IPS-20b (cell line): ENCODE data around the gene TSHZ3.

Experiments
- H3K27ac ChIP-seq: one replicate; pipeline ENCODE4 v1.5.1; 2013; ENCODE audit warnings: low read length
- H3K27me3 ChIP-seq: 2 replicates; pipeline ENCODE4 v1.6.1; 2013; ENCODE audit warnings: mild to moderate bottlenecking, low read length, inconsistent platforms; ENCODE audit not compliant: insufficient read depth
- H3K36me3 ChIP-seq: 2 replicates; pipeline ENCODE4 v1.6.1; 2013; ENCODE audit warnings: low read depth, mild to moderate bottlenecking, inconsistent platforms, low read length, moderate library complexity; ENCODE audit not compliant: insufficient read depth
- H3K4me1 ChIP-seq: 2 replicates; pipeline ENCODE4 v1.6.1; 2013; ENCODE audit warnings: mild to moderate bottlenecking, control low read depth, inconsistent platforms, low read length, moderate library complexity; ENCODE audit not compliant: insufficient read depth
- H3K4me3 ChIP-seq: 2 replicates; pipeline ENCODE4 v1.5.1; 2013; ENCODE audit warnings: mild to moderate bottlenecking, low read length, inconsistent platforms
- H3K9ac ChIP-seq: 2 replicates; pipeline ENCODE4 v1.6.1; 2013; ENCODE audit warnings: low read depth, mild to moderate bottlenecking, inconsistent platforms, low read length, moderate library complexity
- H3K9me3 ChIP-seq: 2 replicates; pipeline ENCODE4 v1.6.1; 2013; ENCODE audit warnings: mild to moderate bottlenecking, low read depth, low read length, inconsistent platforms; ENCODE audit not compliant: insufficient read depth

Gene TSHZ3

DNA sequence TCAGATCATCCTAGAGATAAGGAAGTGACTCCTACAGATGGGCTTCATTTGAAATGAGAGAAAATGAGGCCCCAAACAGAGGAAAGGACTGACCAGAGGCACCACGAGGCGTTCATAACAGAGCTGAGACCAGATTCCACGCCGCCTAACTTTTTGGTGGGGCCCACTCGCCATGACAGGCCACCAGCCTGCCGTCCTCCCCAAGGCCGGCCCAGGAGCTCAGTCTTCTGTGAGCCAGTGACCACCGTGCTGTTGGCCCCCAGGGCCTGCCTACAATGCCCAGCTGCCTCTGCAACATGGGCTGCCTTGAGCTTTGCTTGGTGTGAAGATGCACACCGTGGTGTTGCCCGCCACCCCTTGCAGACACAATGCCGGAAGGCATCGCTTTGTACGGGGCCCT is 40.5 kb downstream of the TSHZ3 start:
- H3K9me3 ChIP-seq: no peaks in the 10 kb centered on the region
- no peak overlapping the region for H3K4me3 ChIP-seq
- no peak overlapping the region for H3K27ac ChIP-seq
- no peaks in the 10 kb centered on the region for H3K27me3 ChIP-seq
- no peaks in the 10 kb centered on the region for H3K36me3 ChIP-seq
- no peak overlapping the region for H3K9ac ChIP-seq
- no peaks in the 10 kb centered on the region for H3K4me1 ChIP-seq

DNA sequence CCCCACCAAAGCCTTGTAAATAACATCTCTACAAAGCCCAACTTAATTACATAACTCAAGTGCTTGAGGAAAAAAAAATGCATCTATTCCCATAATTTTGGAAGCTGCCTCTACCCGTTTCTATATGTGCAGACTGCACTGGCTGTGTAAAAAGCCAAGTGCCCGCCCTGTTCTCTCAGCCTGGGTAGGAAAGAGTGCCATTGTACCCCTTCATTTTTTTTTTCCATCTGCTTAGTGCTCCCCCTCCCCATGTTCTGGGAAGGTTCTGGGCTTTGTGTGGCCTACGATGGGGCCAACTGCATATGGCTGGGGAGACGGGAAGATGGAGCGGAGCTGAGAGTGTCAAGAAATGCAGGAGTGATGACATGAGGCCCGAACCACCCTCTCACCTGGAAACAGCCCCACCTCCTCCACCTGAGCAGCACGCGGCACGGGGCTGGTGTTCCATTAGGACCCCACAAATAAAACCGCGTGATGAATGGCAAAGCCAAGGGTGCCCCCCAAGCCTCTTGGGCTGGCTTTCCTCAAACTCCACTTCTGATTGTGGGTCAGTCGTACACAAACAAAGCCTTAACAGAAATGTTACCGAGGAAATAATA is 42.1 kb downstream of the TSHZ3 start:
- H3K9ac ChIP-seq: no peak overlapping the region
- no peaks in the 10 kb centered on the region for H3K9me3 ChIP-seq
- H3K27ac ChIP-seq: no peak overlapping the region
- H3K4me3 ChIP-seq: no peak overlapping the region
- H3K27me3 ChIP-seq: no peaks in the 10 kb centered on the region
- H3K4me1 ChIP-seq: no peaks in the 10 kb centered on the region
- no peaks in the 10 kb centered on the region for H3K36me3 ChIP-seq

DNA sequence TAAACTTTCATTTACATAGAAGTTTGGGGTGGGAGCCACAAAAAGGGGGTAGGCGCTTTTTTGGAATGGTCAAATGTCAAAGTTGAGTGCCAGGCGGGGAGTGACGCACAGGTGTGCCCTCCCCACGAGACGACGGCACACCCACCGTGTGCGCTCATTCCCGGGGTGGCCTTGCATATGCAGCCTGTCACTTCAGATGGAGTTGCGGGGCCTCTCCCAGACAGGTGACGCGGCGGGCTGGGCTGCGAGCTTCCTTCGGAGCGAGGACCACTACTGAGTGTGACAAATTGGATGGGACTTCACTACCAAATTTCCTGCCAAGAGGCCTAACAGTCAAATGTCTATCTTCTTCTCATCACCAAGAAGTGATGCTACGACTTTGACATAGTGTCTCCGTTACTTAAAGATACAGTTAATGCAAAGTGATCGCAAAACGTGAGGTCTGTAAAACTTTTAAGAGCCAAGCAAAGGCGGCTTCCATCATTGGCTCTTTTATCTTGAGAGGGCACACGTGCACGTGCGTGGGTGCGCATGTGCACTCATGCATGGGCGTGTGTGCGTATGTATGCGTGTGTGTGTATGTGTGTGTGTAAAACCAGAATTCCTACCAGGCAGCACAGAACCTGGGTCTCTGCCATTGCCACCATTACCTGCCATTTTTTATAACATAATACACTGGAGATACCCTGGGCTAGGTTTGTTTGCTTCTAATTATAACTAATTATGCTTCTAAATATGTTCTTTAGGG is 43.1 kb downstream of the TSHZ3 start:
- H3K27ac ChIP-seq: no peak overlapping the region
- H3K27me3 ChIP-seq: no peaks in the 10 kb centered on the region
- no peaks in the 10 kb centered on the region for H3K9me3 ChIP-seq
- no peak overlapping the region for H3K4me3 ChIP-seq
- H3K36me3 ChIP-seq: no peaks in the 10 kb centered on the region
- H3K9ac ChIP-seq: no peak overlapping the region
- no peaks in the 10 kb centered on the region for H3K4me1 ChIP-seq

DNA sequence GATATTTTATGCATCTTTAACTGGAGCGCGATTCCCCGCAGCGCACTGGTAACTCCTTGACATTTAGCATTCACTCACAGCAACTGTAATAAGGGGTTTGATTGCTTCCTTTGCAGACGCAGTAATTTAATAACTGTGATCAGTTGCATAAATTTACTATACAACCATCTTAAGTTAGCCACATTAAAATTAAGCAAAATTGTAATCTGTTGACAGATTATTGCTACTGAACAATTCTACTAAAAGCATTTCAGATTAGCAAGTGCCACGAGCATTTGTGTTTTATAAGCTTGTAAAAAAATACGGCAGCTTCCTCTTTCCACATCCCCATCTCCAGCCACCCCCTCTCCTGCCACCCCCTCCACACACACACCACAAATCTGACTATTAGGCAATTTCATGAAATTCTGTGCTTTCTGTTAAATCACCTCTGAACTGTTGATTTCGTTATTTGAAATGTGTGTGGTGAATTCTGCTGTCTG is 44.4 kb downstream of the TSHZ3 start:
- Histone ChIP-seq H3K9me3 (no peaks in the 10 kb centered on the region), H3K9ac (no peak overlapping the region), H3K27me3 (no peaks in the 10 kb centered on the region), H3K4me3 (no peak overlapping the region), H3K27ac (no peak overlapping the region), H3K36me3 (no peaks in the 10 kb centered on the region), H3K4me1 (no peaks in the 10 kb centered on the region)

DNA sequence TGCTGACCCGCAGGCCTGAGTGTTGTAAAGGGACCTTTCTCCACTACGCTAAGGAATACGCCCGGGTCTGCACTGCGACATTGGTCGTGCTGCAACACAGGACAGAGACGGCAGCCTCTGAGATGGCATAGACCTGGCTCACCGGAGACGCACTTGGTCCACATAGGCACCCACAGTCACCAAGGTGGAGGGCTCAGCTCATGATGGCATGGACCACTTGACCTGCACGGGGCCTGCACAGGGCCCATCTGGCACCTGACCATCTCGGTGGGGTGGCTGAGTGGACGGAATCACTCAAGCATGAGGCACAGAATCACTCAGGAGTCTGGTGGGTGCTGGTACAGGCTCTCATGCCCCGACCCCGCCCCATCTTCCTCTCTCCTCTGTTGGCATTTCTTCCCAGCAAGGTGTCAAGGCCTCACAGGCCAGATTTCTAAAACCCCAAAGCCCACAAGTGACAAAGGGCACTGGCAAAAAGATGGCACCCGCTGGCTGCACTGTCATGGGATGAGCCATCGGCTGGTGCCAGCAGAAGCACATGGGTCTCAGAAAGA is 45.9 kb downstream of the TSHZ3 start:
- no peaks in the 10 kb centered on the region for H3K4me1 ChIP-seq
- no peaks in the 10 kb centered on the region for H3K36me3 ChIP-seq

DNA sequence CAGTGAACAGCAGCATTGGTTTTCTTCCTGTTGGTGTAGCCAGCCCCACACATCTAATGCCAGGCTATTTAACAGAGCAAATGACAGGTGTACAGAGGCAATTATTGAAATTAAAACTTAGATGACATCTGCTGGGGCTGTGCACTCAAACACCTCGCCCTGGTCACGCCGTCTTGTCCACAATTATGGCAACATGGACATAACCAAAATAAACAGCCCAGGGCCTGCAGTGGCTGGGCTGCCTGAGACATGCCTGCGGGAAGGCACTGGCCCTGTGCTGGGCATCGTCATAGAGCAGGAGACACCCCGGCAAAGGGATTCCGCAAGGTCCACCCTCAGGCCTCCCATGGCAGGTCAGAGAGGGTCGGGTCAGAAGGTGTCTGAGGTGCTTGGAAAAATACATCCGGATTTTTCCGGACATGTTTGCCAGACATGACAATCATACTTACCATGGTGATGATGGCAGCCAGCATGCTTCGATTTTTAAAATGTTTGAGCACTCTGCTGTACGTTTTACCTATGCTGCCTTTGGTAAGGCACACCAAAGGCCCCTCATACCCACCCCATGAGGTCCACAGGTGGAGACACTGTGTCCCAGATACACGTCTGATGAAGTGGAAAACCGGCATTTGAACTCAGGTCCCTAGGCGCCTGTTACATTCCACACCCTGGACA is 47.8 kb downstream of the TSHZ3 start:
- H3K4me3 ChIP-seq: no peak overlapping the region
- no peaks in the 10 kb centered on the region for H3K27me3 ChIP-seq

More for the DNA sequence above, 45.9 kb downstream of the TSHZ3 start:
- Histone ChIP-seq H3K27me3 (no peaks in the 10 kb centered on the region), H3K4me3 (no peak overlapping the region), H3K27ac (no peak overlapping the region), H3K9ac (no peak overlapping the region), H3K9me3 (no peaks in the 10 kb centered on the region)

DNA sequence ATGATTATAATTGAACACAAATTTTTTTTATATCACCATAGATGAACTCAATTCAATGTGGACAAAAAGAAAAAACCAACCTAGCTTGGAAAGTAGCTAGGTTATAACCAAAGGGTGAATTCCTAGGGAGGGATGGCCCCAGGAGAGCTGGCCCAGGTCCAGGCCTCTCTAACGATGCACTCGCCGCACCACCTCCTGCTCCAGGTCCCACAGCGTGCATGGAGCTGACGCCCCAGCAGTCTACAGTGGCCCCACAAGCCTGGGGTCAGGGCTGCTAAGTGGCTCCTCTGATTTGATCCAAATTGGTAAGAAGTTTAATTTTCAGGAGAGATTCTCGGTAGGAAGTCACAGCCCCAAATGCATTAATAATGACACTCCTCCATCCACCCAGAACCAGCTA is 48.8 kb downstream of the TSHZ3 start:
- Histone ChIP-seq H3K27ac (no peak overlapping the region), H3K27me3 (no peaks in the 10 kb centered on the region), H3K4me1 (no peaks in the 10 kb centered on the region), H3K36me3 (no peaks in the 10 kb centered on the region), H3K9me3 (no peaks in the 10 kb centered on the region), H3K4me3 (no peak overlapping the region), H3K9ac (no peak overlapping the region)

More for the DNA sequence above, 47.8 kb downstream of the TSHZ3 start:
- Histone ChIP-seq H3K9ac (no peak overlapping the region), H3K9me3 (no peaks in the 10 kb centered on the region), H3K27ac (no peak overlapping the region), H3K4me1 (no peaks in the 10 kb centered on the region), H3K36me3 (no peaks in the 10 kb centered on the region)

DNA sequence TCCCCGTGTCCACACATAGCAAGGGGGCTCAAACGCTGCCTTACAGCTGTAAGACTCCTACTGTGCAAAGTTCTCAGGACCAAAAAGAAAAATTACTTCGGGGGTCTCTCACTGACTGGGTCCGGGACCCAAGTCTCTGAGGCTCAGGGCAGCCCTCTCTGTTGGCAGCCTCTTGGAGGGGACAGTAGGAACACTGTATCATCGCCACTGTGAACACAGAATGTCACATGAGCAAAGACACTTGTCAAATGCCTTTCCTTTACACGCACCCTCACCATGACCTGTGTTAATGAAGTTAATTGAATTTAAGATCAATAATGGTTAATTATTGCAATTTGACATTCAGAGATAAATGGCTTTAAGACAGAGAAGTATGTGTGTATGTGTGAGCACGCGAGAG is 49.6 kb downstream of the TSHZ3 start:
- H3K4me3 ChIP-seq: no peak overlapping the region

DNA sequence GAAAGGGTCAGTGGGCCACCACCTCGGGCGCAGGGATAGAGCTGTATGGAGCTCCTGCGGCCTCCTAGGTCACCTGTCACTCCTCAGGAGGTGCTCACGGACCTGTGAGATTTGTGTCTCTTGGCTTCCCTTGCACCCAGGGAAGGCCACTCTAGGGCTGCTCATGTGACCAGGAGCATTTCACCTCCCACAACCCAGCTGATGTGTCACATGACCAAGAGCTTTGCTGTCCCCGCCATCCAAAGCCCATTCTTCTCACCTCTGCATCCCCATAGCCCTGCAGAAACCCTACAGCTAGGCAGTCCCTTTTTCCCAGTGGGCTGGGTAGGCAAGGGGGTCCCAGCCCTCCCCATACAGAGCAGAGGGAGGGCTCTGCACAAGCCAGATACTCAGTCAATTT is 51.2 kb downstream of the TSHZ3 start:
- Histone ChIP-seq H3K27ac (no peak overlapping the region), H3K27me3 (no peaks in the 10 kb centered on the region), H3K4me1 (no peaks in the 10 kb centered on the region), H3K4me3 (no peak overlapping the region), H3K9ac (no peak overlapping the region), H3K9me3 (no peaks in the 10 kb centered on the region), H3K36me3 (no peaks in the 10 kb centered on the region)

More for the DNA sequence above, 49.6 kb downstream of the TSHZ3 start:
- no peaks in the 10 kb centered on the region for H3K9me3 ChIP-seq
- no peaks in the 10 kb centered on the region for H3K27me3 ChIP-seq
- no peak overlapping the region for H3K9ac ChIP-seq
- H3K4me1 ChIP-seq: no peaks in the 10 kb centered on the region
- no peak overlapping the region for H3K27ac ChIP-seq
- no peaks in the 10 kb centered on the region for H3K36me3 ChIP-seq

DNA sequence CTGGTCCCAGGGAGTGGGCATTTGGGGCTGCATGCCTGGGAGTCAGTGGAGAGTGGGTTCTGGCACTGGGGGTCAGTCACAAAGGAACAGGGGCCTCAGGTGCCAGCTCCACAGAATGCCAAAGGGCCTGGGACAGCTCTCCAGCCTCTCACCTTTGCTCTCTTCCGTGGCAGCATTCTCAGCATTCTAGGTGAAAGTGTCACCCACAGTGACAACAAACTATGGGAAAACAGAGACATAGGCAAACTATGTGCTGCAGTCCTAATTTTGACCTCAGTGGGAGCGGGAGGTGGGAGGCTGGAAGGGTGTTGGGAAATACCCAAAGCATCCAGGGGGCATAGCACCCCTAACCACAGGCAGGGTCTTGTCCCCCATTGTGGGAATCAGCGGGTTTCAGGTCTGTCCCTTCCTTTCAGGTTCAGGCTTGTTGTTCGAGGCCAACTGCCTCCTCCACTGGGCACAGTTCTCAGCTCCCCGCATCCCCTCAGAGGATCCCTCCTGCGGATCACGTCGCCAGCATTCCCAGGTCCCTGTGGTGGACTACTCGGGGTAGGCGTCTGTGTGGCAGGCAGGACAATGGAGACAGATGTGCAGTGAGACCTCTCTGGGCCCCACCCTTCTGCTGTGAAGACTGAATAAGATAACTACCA is 52.4 kb downstream of the TSHZ3 start:
- H3K27ac ChIP-seq: no peak overlapping the region
- no peak overlapping the region for H3K4me3 ChIP-seq
- no peaks in the 10 kb centered on the region for H3K27me3 ChIP-seq
- H3K4me1 ChIP-seq: no peaks in the 10 kb centered on the region
- no peaks in the 10 kb centered on the region for H3K9me3 ChIP-seq
- H3K9ac ChIP-seq: no peak overlapping the region
- no peaks in the 10 kb centered on the region for H3K36me3 ChIP-seq

DNA sequence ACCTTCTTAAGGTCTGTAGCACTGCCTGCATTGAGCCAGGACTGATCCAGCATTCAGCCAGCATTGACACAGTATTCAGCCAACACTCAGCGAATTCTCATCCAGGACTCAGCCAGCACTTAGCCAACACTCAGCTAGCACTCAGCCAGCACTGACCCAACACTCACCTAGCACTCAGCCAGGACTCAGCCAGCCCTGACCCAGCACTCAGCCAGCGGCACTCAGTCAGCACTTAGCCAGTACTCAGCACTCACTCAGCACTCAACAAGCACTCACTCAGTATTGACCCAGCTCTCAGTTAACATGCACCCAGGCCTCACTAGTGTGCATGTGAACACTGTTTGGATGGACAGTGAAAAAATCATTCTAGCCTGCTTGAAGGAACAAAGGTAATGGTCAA is 55.0 kb downstream of the TSHZ3 start:
- Histone ChIP-seq H3K4me3 (no peak overlapping the region), H3K4me1 (no peaks in the 10 kb centered on the region), H3K27me3 (no peaks in the 10 kb centered on the region), H3K9ac (no peak overlapping the region), H3K9me3 (no peaks in the 10 kb centered on the region), H3K36me3 (no peaks in the 10 kb centered on the region), H3K27ac (no peak overlapping the region)
